Smooth muscle cell (in vitro differentiated cells): ENCODE measurements around the gene SMIM5. TPM values are rescaled to one million over a fixed set of nuclear protein-coding genes. Genes with fewer than 3 reads are reported as not detected.

ENCODE experiments used
- DNase-seq: peaks from one replicate; lab custom pipeline; 2025; ENCODE audit not compliant: unreplicated experiment; lab: John Stamatoyannopoulos, UW
- H2AFZ ChIP-seq: fragments of 200-600 bp; sonication (generic); 2 replicates; pipeline ENCODE4 v1.6.0; 2016; ENCODE audit warnings: antibody characterized with exemption, low read depth, mild to moderate bottlenecking
- H3F3A ChIP-seq: fragments of 200-600 bp; sonication (generic); 2 replicates; pipeline ENCODE4 v1.6.0; 2017; ENCODE audit warnings: antibody characterized with exemption, low read depth
- H3K27ac ChIP-seq: fragments of 200-600 bp; sonication (generic); 2 replicates; pipeline ENCODE4 v1.5.1; 2016; ENCODE audit warnings: low read depth, mild to moderate bottlenecking
- H3K27me3 ChIP-seq: fragments of 200-600 bp; sonication (generic); 2 replicates; pipeline ENCODE4 v1.6.1; 2016; ENCODE audit warnings: low read depth, mild to moderate bottlenecking
- H3K36me3 ChIP-seq: fragments of 200-600 bp; sonication (generic); 2 replicates; pipeline ENCODE4 v1.5.1; 2016; ENCODE audit warnings: low read depth
- H3K4me1 ChIP-seq: fragments of 200-600 bp; sonication (generic); 2 replicates; pipeline ENCODE4 v1.5.1; 2016; ENCODE audit warnings: low read depth
- H3K4me2 ChIP-seq: fragments of 200-600 bp; sonication (generic); 2 replicates; pipeline ENCODE4 v1.6.0; 2016; ENCODE audit warnings: mild to moderate bottlenecking
- H3K4me3 ChIP-seq: fragments of 200-600 bp; sonication (generic); 2 replicates; pipeline ENCODE4 v1.5.1; 2016; ENCODE audit warnings: mild to moderate bottlenecking
- H3K79me2 ChIP-seq: fragments of 200-600 bp; sonication (generic); 2 replicates; pipeline ENCODE4 v1.6.0; 2016; ENCODE audit warnings: low read depth, mild to moderate bottlenecking
- H3K9ac ChIP-seq: fragments of 200-600 bp; sonication (generic); 2 replicates; pipeline ENCODE4 v1.6.0; 2016; ENCODE audit warnings: low read depth
- H3K9me3 ChIP-seq: fragments of 200-600 bp; sonication (generic); replicated peaks from 2 replicates; pipeline ENCODE4 v1.5.1; 2016; ENCODE audit warnings: low read depth
- H4K20me1 ChIP-seq: fragments of 200-600 bp; sonication (generic); 2 replicates; pipeline ENCODE4 v1.6.0; 2016; ENCODE audit warnings: low read depth
- CTCF ChIP-seq: fragments of 200-600 bp; sonication (generic); IDR thresholded peaks from 2 replicates; pipeline ENCODE4 v1.5.1; 2017; ENCODE audit warnings: borderline replicate concordance, mild to moderate bottlenecking, antibody characterized with exemption; ENCODE audit not compliant: insufficient read depth, poor library complexity, severe bottlenecking
- WGBS: methylation state at CpG from one replicate; pipeline ENCODE4 v1.1.7; 2016; ENCODE audit warnings: low lambda C conversion rate; 5-methylcytosine and 5-hydroxymethylcytosine counted together
- polyA plus RNA-seq: library from polyadenylated mRNA; unstranded; fragments of >200 nt; fragmentation: Nextera tagmentation; extraction: Ambion mirVana; gene quantifications from 2 replicates; pipeline ENCODE4 v1.2.1, GENCODE V29; 2016
- total RNA-seq: library from RNA; depleted of rRNA; stranded (reverse); fragments of >200 nt; gene quantifications from 2 replicates; pipeline ENCODE4 v1.2.3, GENCODE V29; 2014

The SMIM5 gene
- total and polyA plus RNA-seq, 2 experiments from 2014 or later: 0.13 to 0.80 TPM

- no peaks in the 10 kb centered on the region for H4K20me1 ChIP-seq
- no peak overlapping the region for H3K4me2 ChIP-seq
- no peaks in the 10 kb centered on the region for H3K79me2 ChIP-seq
- no peaks in the 10 kb centered on the region for H3K9me3 ChIP-seq
- H3K27ac ChIP-seq: no peak overlapping the region
- H3F3A ChIP-seq: no peaks in the 10 kb centered on the region
- TF ChIP-seq CTCF: peak; percentile 59
- no peaks in the 10 kb centered on the region for H3K36me3 ChIP-seq
- 80% methylated on average over 6 of the region's 6 CpGs for WGBS
- H3K4me3 ChIP-seq: no peak overlapping the region
- H2AFZ ChIP-seq: no peak overlapping the region
- no peak overlapping the region for H3K9ac ChIP-seq
- H3K4me1 ChIP-seq: no peaks in the 10 kb centered on the region
- DNase-seq: no peak
- no peaks in the 10 kb centered on the region for H3K27me3 ChIP-seq
Observed at GRCh38 chr17:75652934-75653549, 19.8 kb downstream of the SMIM5 start.

GRCh38 chr17:75654176-75654575 is 20.9 kb downstream of the SMIM5 start:
- WGBS: 88% methylated on average over 2 of the region's 2 CpGs
- DNase-seq: no peak

GRCh38 chr17:75658237-75658636 is 25.0 kb downstream of the SMIM5 start:
- H3F3A ChIP-seq: no peaks in the 10 kb centered on the region
- no peak for TF ChIP-seq CTCF
- no peaks in the 10 kb centered on the region for H3K79me2 ChIP-seq
- no peaks in the 10 kb centered on the region for H3K9me3 ChIP-seq
- H3K4me2 ChIP-seq: no peak overlapping the region
- no peak for DNase-seq
- H3K4me1 ChIP-seq: no peaks in the 10 kb centered on the region
- no peak overlapping the region for H3K9ac ChIP-seq
- H3K27me3 ChIP-seq: no peaks in the 10 kb centered on the region
- no peak overlapping the region for H2AFZ ChIP-seq
- WGBS: 94% methylated on average over 5 of the region's 5 CpGs
- H3K4me3 ChIP-seq: no peak overlapping the region
- H4K20me1 ChIP-seq: no peaks in the 10 kb centered on the region
- no peaks in the 10 kb centered on the region for H3K36me3 ChIP-seq
- no peak overlapping the region for H3K27ac ChIP-seq

More at GRCh38 chr17:75654176-75654575, 20.9 kb downstream of the SMIM5 start:
- Histone ChIP-seq H3K4me2 (no peak overlapping the region), H3F3A (no peaks in the 10 kb centered on the region), H3K79me2 (no peaks in the 10 kb centered on the region), H4K20me1 (no peaks in the 10 kb centered on the region), H3K36me3 (no peaks in the 10 kb centered on the region), H3K9ac (no peak overlapping the region), H3K4me3 (no peak overlapping the region), H2AFZ (no peak overlapping the region), H3K4me1 (no peaks in the 10 kb centered on the region), H3K27ac (no peak overlapping the region), H3K27me3 (no peaks in the 10 kb centered on the region), H3K9me3 (no peaks in the 10 kb centered on the region)
- TF ChIP-seq CTCF: no peak

- 100% methylated on average over 4 of the region's 4 CpGs for WGBS
- no peak for TF ChIP-seq CTCF
- Histone ChIP-seq H3K9ac (no peak overlapping the region), H4K20me1 (no peaks in the 10 kb centered on the region), H3K27me3 (no peaks in the 10 kb centered on the region), H2AFZ (no peak overlapping the region), H3K79me2 (peaks cover 8% of the 10 kb centered on the region), H3K36me3 (no peaks in the 10 kb centered on the region), H3K4me3 (no peak overlapping the region), H3F3A (no peaks in the 10 kb centered on the region), H3K4me1 (peaks cover 7% of the 10 kb centered on the region), H3K9me3 (no peaks in the 10 kb centered on the region), H3K27ac (no peak overlapping the region), H3K4me2 (no peak overlapping the region)
- DNase-seq: no peak
Observed at GRCh38 chr17:75661531-75661930, 28.3 kb downstream of the SMIM5 start.
